ENCODE measurements around the gene NFYA.

The NFYA gene

GRCh38 chr6:41047306-41047705 is 25.5 kb upstream of the NFYA start:
- DNase-seq: no peak

GRCh38 chr6:41047745-41048732 is 24.7 kb upstream of the NFYA start:
- DNase-seq: no peak

- DNase-seq: no peak
These were observed 23.3 kb upstream of the NFYA start for GRCh38 chr6:41049521-41049920.

- DNase-seq: no peak
These were observed 22.8 kb upstream of the NFYA start for GRCh38 chr6:41049955-41050354.

GRCh38 chr6:41050536-41050935 is 22.2 kb upstream of the NFYA start:
- DNase-seq: no peak

GRCh38 chr6:41051873-41052272 is 20.9 kb upstream of the NFYA start:
- DNase-seq: peak in 1 of 5 experiments; percentile 45

GRCh38 chr6:41053041-41053440 is 19.7 kb upstream of the NFYA start, which contains the start of gene APOBEC2:
Gene APOBEC2, plus strand, starts transcription at chr6:41053202. Its CDS starts 146 bp downstream, at chr6:41053348.
- DNase-seq: no peak

- no peak for DNase-seq
These were observed 18.3 kb upstream of the NFYA start for GRCh38 chr6:41054511-41054910.

GRCh38 chr6:41055149-41055548 is 17.6 kb upstream of the NFYA start:
- DNase-seq: no peak

- no peak for DNase-seq
These were observed 15.8 kb upstream of the NFYA start for GRCh38 chr6:41056768-41057490.

GRCh38 chr6:41058783-41059181 is 14.0 kb upstream of the NFYA start:
- no peak for DNase-seq

- DNase-seq: no peak
These were observed 13.2 kb upstream of the NFYA start for GRCh38 chr6:41059556-41059955.

- no peak for DNase-seq
These were observed 11.5 kb upstream of the NFYA start for GRCh38 chr6:41061196-41061726.

GRCh38 chr6:41062056-41062455 is 10.7 kb upstream of the NFYA start:
- no peak for DNase-seq

- DNase-seq: no peak
These were observed 8.9 kb upstream of the NFYA start for GRCh38 chr6:41063884-41064285.

GRCh38 chr6:41064841-41065240 is 7.9 kb upstream of the NFYA start:
- no peak for DNase-seq

- DNase-seq: no peak
These were observed 7.2 kb upstream of the NFYA start for GRCh38 chr6:41065550-41066026.

- peak; percentile 19 to 65 (median 48) for DNase-seq
These were observed 5.9 kb upstream of the NFYA start for GRCh38 chr6:41066867-41067304.

- DNase-seq: peak in 2 of 5 experiments; percentile 55 to 70
These were observed 1.3 kb upstream of the NFYA start for GRCh38 chr6:41071501-41071922.

- peak; percentile 98 to 100 (median 99) for DNase-seq
These were observed 595 bp upstream of the NFYA start, which contains the start of gene OARD1 for GRCh38 chr6:41071923-41072835. Gene OARD1, minus strand, starts transcription at chr6:41072356. Its CDS starts 722 bp downstream, at chr6:41071634.

- peak; percentile 69 to 92 (median 74) for DNase-seq
These were observed 611 bp downstream of the NFYA start for GRCh38 chr6:41073203-41073967.

Data from T-helper 2 cell (primary cell).